Left renal cortex interstitium (tissue), 4 donors: ENCODE results near the gene STN1. TPM values are rescaled to one million over a fixed set of nuclear protein-coding genes. Genes with fewer than 3 reads are reported as not detected.

Experiments used
- DNase-seq, 4 donors: peaks; one replicate each; pipeline ENCODE4 v3.0.0-alpha.2; 2013; ENCODE audit warnings: low read depth in 4 of 4, low spot score in 2 of 4, missing footprints in 1 of 4
- polyA plus RNA-seq, 4 donors: library from polyadenylated mRNA; unstranded; fragments of 120-200 nt; gene quantifications; one replicate each; pipeline ENCODE4 v1.2.1, GENCODE V29; 2013; ENCODE audit not compliant: insufficient read length in 4 of 4

STN1 gene
- polyA plus RNA-seq, 4 donors: 23.1 to 27.5 (median 24.7) TPM

DNA sequence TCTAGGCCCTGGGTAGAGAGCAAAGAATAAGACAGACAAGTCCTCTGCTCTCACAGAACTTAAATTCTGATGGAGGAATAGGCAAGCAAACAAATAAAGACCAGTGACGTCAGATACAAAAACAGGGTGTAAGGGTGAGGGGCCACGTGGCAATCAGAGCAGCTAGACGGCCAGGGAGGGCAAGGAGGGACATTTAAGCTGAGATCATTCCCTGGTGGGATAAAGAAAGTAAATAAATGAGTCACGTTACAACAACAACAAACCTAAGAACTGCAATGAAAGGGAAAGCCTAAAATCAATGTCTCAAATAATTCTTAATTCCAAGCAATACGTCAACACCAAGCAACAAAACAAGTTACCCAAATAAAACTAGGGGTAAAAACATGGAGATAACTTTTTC lies 21.8 kb downstream of the STN1 start:
- DNase-seq: no peak

DNA sequence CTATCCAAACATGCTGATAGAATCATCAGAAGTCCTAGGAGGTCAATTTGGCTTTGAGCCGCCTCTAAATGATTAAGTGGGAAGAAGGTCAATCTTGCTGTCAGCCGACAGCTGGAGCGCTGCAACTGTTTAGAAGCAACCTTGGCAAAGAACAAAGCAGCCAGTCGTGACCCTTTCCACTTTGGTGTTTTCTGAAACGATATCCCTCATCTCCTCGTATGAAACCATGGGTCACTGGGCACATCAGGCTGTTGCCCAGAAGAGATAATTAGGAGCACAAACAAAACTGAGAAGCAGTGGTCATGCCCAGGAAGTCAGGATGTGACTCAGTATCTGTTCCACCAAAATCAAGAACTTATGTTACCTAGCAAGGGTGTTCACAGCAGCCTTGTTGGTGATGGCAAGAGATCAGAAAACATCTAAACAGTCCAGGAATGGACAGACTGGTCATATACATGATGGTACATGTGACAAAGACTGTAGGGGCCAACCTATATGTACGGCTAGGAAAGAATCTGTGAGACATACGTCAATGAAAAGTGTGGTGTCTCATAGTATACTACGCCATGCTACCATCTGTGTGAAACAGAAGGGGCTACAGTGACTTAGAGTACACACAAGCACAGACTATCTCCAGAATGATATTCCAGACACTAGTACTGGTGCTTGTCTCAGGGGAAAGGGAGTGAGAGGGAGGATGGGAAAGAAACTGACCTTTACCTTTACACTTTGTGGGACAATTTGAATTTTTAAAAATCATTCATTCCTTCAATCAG lies 22.4 kb downstream of the STN1 start:
- no peak for DNase-seq

DNA sequence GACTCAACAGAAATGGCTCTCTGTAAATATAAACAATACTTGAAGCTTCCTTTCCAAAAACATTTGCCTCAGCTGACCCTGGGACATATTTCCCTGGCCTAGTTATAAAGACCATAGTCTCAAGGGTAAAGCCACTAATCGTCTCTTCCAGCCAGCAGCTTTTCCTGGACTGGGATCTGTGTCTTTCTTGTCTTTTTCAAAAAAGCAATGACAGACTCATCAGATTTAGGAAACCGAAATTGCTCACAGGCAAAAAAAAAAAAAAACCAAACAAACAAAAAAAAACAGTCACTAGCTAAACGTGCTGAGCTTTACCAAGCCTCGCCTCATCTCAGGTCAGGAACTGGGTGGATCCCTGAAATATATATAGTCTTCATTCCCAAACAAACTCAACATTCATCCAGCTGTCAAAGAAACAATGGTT lies 23.5 kb downstream of the STN1 start:
- DNase-seq: no peak

DNA sequence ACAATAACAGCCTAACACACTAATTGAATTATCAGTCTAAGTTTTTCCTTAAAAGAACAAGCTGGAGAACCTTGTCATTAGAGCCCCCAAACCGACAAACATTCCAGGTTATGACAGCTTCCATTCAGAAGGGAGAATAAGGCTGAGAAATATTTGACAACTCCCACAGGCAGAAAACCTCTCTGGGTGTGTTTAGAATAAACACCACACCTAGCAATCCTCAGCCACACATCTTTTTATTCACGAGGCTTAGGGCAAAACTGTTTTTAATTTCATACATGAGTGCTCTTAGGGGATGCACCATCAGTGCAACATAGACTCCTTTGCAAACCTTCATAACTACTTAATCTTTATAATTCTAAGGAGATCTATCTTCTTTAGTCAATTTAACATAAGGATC lies 24.2 kb downstream of the STN1 start:
- no peak for DNase-seq

DNA sequence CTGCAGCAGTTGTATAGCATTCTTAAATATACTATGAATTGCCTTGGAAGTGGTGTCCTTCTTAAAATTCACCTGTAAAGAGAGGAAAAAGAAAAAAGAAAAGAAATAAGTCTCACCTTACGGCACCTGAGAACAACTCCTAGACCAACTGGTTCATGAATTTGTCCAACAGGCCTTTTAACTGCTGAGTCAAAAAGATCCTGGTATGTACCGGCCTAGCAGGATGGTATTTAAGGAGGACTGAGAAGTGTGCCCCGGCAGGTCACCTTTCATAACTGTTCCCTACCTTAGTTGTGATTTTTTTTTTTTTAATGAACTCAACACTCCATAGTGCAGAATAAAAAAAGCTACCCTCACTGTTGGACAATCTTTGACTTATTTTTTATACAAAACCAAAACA lies 25.8 kb downstream of the STN1 start:
- DNase-seq: no peak

DNA sequence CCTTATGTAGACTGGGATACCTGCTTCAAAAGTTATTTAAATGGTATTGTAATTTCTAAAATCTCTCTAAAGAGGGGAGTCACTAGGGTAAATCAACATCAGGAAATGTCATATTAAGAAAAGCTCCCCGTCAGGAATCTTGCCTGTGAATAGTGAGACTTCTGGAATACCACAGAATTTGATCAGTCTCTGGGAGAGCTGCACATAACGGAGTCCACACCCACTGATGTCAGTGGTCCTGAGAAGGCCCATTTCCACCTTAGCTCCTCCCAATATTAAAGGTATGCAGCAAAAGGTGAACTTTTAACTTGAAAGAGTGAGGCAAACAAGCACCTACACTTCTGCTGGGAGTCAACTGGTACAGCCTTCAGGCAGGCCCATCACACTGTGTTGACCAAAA lies 27.3 kb downstream of the STN1 start:
- DNase-seq: no peak

DNA sequence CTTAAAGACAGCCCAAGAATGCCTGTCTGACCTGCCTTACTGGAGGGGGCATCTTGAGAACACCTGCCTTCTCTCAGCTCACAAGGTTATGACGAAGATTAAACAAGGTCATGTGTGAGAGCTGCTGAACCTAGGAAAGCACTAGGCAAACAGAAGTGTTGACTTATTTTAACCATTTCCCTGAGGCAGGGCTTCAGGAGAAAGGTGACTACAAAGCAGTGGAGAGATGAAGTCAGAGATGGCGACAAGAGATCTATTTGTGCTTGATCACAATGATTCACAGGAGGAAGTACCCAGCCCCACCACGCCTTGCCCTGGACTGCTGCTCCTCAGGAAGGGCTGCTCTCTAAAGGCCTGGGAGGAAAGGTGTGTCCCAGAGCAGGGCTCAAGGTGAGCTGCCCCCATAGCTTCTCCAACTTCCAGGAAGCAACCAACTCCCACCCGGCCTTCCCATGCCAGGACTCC lies 27.8 kb downstream of the STN1 start:
- no peak for DNase-seq

DNA sequence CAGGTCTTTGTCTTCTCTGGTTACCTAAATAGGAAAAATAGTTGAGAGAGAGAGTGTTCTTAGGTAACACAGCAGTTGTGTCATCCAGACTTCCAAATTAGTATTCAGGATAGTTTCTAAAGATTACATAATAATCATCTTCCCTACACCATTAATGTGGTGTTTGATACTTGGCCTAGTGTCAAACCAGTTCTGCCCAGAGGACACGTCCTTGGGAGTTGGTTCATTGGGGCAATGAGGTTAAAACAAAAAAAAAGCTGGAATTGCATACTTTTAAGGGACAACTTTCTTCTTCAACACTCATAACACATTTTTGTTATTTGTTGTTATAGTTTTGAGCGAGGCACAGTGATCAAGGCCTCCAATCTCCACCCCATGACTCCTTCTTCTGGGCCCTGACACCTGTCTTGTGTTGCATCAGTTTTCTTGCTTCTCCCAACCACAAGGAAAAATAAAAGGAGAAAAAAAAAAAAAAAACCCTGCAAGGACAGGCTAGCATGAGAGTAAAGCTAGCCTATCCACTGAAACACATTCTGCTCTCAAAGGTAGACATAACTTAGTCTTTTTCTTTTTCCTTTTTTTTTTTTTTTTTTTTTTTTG lies 28.8 kb downstream of the STN1 start:
- no peak for DNase-seq

DNA sequence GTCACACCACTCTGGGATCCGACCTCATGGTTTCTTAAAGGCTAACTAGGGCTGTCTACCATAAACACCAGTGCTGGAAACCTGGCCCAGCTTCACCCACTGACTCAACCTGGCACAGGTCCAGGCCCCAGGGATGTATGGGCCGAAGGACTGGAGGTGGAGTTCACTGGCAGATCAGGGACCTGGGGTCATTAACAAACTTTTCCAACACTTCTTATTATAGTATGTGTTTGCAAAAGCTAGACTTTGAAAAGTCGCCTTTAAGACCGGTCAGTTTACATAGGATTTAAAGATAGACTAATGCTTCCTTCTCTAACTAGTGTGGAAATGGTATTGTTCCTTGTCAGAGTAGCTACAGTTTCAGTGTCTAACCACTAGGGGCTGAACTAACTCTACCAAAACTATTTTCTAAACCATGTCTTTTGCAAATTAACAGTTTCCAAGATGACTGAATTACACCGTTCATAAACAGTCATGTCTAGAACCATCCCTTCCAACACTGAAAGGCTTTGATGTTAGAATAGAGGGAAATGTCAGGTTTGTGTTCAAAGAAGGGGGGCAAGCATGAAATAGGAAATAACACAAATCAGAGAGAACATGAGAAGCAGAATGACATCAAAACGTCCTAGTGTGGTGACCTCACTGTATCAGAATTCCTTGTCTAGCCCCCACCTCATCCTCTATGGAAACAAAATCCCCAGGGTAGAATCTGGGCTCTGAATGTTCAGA lies 29.7 kb downstream of the STN1 start:
- DNase-seq: no peak

DNA sequence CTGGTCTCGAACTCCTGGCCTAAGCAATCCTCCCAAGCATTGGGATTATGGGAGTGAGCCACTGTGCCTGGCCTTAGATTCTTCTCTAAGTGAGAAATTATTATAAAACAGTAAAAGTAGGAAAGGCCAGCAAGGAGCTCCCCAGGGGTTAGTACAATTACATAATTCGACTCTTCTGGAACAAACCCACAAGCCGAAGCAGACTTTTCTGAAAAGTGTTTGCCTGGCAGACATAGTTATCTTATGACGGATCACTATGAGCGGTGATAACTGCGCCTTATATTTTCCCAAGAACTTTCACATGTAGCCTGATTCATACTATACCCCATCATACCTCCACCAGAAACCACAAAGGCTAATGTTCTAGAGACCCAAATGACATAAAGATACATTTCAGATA lies 32.4 kb downstream of the STN1 start:
- no peak for DNase-seq

DNA sequence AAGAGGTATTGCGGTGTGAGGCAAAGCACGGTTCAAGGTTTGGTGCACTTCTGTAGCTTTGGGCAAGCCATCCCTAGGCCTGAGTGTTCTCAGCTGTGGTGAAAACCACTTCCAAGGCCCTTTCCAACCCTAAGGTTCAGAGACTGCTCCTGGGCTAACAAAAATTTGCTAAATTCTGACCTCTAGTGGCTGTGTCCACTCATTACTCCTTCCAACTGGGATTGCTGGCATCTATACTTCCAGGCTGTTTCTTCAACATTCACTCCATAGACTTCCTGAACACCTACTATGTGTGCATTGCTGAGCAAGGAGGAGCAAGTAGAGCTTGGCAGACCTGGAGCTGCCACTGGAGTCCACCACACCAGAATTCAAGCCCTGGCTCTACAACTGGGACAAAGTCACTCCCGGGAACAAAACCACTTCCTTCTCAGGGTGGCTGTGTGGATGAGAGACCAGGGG lies 33.3 kb downstream of the STN1 start:
- DNase-seq: no peak

DNA sequence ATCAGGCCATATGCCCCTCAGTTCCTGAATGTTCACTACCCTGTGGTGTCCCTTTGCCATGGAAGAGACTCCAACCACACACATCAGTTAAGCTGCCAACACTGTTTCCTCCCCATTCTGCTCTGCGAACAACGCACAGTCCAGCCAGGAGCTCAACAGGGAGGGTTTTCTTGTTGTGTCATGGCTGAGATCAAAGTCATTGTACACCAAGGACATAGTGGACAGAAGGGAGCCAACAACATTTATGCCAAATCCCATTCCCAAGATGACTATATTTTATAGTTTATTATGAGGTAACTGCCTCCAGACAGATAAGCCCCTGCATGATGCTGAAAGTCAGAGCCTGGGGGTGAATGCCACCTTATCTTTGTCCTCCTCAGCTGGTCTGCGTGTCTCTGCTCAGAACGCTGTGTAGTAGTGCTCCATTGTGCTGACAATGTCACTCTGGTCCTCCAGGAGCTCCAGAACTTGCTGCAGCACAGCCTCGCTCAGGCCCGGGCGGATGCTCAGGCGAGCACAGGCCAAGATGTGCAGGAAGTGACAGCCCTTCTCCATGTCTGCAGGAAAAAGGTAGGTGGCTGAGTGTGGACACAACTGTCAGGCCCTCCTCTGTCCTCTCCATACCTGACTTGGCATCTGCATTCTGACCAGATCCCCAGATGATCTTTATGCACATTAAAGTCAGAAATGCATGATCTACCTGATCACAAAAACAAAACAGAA lies 35.5 kb downstream of the STN1 start:
- no peak for DNase-seq

DNA sequence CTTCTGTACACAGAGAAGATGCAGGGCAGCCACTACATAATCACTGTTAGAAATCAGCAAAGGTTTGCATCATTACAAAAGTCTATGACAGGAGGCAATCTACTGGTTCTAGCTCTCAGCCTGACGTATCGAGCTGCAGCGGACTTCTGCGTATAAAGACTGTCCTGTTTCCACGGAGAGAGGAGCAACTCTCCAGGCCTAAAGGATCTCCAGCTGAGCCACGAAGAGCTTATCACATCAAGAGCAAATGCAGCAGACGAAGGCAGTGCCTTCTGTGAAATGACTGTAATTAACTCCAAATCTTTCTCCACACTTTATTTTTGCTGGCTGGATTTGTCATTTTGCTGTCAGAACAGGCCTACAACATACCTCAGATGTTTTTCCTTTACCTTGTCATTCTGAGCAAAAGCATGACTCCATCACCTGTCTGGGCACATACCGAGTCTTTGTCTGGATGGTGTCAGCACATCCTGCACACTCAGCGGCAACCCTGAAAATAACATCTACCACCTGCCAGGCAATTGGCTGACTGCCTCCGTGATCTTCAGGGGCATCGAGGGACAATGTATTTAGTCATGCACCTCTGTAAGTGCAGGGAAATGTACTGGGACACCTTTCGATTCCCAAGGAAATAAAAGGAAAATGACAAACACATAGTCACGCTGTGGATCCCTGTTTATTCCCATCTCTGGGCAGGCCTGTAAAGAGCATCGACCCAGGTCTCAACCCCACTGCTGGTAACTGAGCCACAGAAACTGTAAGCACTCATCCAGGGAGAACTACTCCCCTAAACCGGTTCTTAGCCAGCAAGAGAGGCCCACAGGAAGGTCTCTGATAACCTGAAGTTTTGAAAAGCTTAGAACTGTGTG lies 36.3 kb downstream of the STN1 start:
- no peak for DNase-seq

DNA sequence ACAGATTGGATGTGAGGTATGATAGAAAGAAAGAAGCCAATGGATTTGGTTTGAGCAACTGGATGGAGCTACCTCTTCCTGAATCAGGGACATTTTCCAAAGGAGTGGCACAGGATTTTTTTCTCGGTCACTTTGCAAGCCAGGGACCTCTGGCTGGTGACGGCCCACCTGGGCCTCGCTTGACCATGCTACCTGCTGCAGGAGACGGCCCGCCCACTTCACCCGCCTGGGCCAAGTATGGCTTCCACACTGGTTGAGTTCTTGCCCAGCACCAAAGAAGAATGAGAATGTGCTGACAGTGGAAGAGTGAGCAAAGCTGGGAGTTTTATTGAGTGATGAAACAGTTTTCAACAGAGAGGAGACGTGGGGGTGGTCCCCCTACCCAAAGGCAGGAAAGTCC lies 38.2 kb downstream of the STN1 start:
- no peak for DNase-seq

DNA sequence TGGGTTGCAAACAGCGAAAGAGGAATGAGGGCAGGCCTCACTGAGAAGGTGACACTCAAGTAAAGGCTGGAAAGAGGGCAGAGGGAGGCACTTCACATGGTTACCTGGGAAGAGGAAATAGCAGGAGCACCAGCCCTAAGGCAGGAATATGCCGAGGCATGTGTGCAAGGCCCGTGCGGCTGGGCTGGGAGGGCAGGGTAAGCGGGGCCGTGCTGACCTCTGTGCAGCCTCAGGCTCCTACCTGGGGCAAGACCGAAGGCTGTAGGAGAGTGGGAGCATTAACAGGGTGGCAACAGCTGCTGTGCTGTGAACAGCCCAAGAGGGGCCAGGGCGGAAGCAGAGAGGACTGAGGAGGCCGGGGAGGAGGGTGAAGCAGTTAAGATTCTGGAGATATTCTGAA lies 38.6 kb downstream of the STN1 start:
- no peak for DNase-seq

DNA sequence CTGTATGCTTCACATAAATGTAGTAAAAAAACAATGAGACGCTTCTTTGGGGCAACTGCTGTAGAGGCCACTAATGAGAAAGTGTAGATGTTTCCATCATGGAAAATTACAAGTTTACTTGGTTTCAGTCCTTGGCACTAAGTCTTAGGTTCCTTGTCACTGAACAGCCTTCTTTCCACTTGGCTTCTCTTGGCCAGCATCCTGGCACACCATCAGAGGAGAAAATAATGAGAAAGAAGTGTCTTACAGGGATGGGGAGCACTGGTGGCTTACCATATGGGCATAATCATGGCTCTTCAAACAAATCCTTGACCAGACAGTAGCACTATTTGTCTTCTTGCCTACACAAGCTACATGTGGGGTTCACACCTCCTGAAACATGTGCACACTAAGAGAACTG lies 40.1 kb downstream of the STN1 start:
- DNase-seq: no peak

DNA sequence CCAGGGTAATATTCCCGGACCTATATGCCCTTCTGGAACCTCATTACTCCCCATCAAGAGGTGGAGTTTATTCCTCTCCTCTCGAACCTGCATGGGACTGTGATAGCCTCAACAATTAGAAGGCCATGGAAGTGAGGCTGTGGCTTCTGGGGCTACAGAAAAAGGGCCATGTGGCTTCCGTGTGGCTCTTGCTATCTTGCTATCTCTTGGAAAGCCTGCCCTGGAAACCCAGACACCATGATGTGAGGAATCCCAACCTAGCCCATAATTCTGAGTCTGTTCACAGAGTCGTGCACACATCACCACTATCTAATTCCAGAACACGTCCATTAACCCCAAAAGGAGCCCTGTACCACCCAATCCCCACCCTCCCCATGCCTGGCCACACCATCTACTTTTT lies 41.8 kb downstream of the STN1 start:
- no peak for DNase-seq

DNA sequence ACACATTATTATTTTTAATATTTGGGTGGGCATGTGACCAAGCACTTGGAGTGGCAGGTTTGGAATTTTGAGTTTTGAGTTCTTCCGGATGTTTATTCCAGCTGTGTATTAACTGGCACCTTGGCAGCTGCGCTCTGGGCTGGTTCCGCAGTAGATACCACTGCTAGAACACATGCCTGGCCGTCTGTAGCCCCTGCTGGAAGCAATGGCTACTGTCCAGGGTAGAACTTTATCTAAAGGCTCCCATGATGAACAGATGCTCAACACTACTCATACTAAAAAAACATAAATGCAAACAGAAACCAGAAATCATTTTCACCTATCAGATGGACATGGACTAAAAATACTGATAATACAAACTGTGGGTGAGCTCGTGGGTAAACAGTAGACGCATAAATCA lies 43.3 kb downstream of the STN1 start:
- no peak for DNase-seq

DNA sequence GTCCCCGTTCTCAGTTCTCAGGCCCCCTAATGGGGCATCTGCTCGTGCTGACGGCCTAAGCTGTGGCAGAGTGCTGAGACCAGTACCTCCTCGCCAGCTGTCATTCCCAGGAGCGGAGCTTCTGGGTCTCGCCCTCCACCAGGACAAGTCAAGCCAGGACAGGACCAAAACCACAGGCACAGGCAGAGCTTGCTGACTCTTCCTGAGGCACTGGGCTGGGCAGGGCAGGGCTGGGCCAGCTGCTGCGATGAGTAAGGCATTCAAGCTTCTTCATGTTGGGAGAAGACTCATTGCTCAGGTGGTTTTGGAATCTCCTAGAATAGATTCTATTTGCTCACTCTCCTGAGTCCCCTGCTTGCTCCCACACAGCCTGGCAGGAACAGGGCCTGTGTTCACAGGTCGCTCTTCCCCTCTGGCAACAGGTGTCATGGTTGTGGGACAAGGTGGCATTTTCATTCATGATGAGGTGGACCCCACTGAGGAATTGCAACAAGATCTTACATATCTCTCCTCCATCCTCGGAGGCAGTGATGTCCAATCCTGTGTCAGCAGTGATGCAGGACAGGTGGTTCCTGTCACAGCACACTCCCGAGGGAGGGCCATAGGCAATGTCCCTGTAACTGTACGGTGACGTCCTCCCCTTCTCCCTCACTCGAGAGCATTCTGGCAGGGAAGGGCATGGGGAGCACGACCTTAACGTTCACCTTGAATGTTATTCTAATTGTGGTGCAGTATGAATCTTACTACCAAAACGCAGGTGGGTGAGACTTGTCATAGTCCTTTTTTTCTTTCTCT lies 45.6 kb downstream of the STN1 start:
- no peak for DNase-seq
